H9 (cell line): Measurements from ENCODE around the gene FAM216A. TPM values are rescaled to one million over a fixed set of nuclear protein-coding genes. Genes with fewer than 3 reads are reported as not detected.
A peak's percentile ranks its signal among the peaks of the same experiment; 100 is the strongest.

Source experiments
- DNase-seq: peaks from one replicate; pipeline ENCODE4 v3.0.0-alpha.2; 2017
- H2AFZ ChIP-seq: one replicate; pipeline ENCODE4 v1.6.1; 2013; ENCODE audit warnings: mild to moderate bottlenecking, low read length, control low read depth, moderate library complexity
- H2AK5ac ChIP-seq: 2 replicates; pipeline ENCODE4 v1.6.1; 2013; ENCODE audit warnings: low read length, control low read depth, mixed read lengths; ENCODE audit not compliant: insufficient read length
- H2BK120ac ChIP-seq: one replicate; pipeline ENCODE4 v1.6.1; 2013; ENCODE audit warnings: low read depth, mild to moderate bottlenecking, low read length, control low read depth, inconsistent platforms; ENCODE audit not compliant: poor library complexity, severe bottlenecking
- H2BK12ac ChIP-seq: 2 replicates; pipeline ENCODE4 v1.6.1; 2013; ENCODE audit warnings: low read length, control low read depth, mixed read lengths, low read depth; ENCODE audit not compliant: insufficient read length
- H2BK15ac ChIP-seq: 2 replicates; pipeline ENCODE4 v1.6.1; 2013; ENCODE audit warnings: low read depth, low read length, control low read depth
- H2BK20ac ChIP-seq: one replicate; pipeline ENCODE4 v1.6.1; 2013; ENCODE audit warnings: low read depth, mild to moderate bottlenecking, low read length, control low read depth, inconsistent platforms; ENCODE audit not compliant: poor library complexity, severe bottlenecking
- H2BK5ac ChIP-seq: 2 replicates; pipeline ENCODE4 v1.6.1; 2013; ENCODE audit warnings: low read length, control low read depth, mixed read lengths; ENCODE audit not compliant: insufficient read length
- H3K14ac ChIP-seq: 2 replicates; pipeline ENCODE4 v1.6.1; 2013; ENCODE audit warnings: low read length, control low read depth; ENCODE audit not compliant: insufficient read depth
- H3K18ac ChIP-seq: 2 replicates; pipeline ENCODE4 v1.6.1; 2013; ENCODE audit warnings: low read depth, mild to moderate bottlenecking, mixed read lengths, low read length, control low read depth; ENCODE audit not compliant: insufficient read length
- H3K23ac ChIP-seq: 2 replicates; pipeline ENCODE4 v1.6.1; 2013; ENCODE audit warnings: low read length, control low read depth, mixed read lengths, low read depth; ENCODE audit not compliant: insufficient read length
- H3K23me2 ChIP-seq: 2 replicates; pipeline ENCODE4 v1.6.1; 2013; ENCODE audit warnings: low read depth, mild to moderate bottlenecking, mixed read lengths, low read length, control low read depth; ENCODE audit not compliant: insufficient read length, poor library complexity, severe bottlenecking
- H3K27ac ChIP-seq: 2 replicates; pipeline ENCODE4 v1.5.1; 2013; ENCODE audit warnings: low read length, control low read depth, mixed read lengths, low read depth; ENCODE audit not compliant: insufficient read length
- H3K27me3 ChIP-seq: 2 replicates; pipeline ENCODE4 v1.6.1; 2013; ENCODE audit warnings: low read length, control low read depth, inconsistent platforms; ENCODE audit not compliant: insufficient read depth
- H3K4ac ChIP-seq: 2 replicates; pipeline ENCODE4 v1.6.1; 2013; ENCODE audit warnings: low read depth, mild to moderate bottlenecking, control low read depth, inconsistent platforms, low read length, moderate library complexity
- H3K4me1 ChIP-seq: 2 replicates; pipeline ENCODE4 v1.6.1; 2013; ENCODE audit warnings: low read length, control low read depth, inconsistent platforms; ENCODE audit not compliant: insufficient read depth
- H3K4me2 ChIP-seq: 2 replicates; pipeline ENCODE4 v1.6.1; 2013; ENCODE audit warnings: low read length, control low read depth, mixed read lengths; ENCODE audit not compliant: insufficient read length, insufficient read depth
- H3K56ac ChIP-seq: 2 replicates; pipeline ENCODE4 v1.6.1; 2013; ENCODE audit warnings: low read depth, mild to moderate bottlenecking, mixed read lengths, low read length, control low read depth; ENCODE audit not compliant: insufficient read length
- H3K79me1 ChIP-seq: 2 replicates; pipeline ENCODE4 v1.6.1; 2013; ENCODE audit warnings: low read depth, mild to moderate bottlenecking, moderate library complexity, low read length, control low read depth, inconsistent platforms; ENCODE audit not compliant: insufficient read depth, poor library complexity, severe bottlenecking
- H3K79me2 ChIP-seq: 2 replicates; pipeline ENCODE4 v1.6.1; 2013; ENCODE audit warnings: low read length, control low read depth, inconsistent platforms; ENCODE audit not compliant: insufficient read depth
- H3K9ac ChIP-seq: 2 replicates; pipeline ENCODE4 v1.6.1; 2013; ENCODE audit warnings: low read length, control low read depth, mixed read lengths; ENCODE audit not compliant: insufficient read length; ENCODE audit errors: extremely low read depth
- H3K9me3 ChIP-seq: one replicate; pipeline ENCODE4 v1.6.1; 2013; ENCODE audit warnings: low read depth, low read length, inconsistent platforms; ENCODE audit not compliant: control insufficient read depth
- H3T11ph ChIP-seq: one replicate; pipeline ENCODE4 v1.6.1; 2013; ENCODE audit warnings: mild to moderate bottlenecking, low read length, control low read depth, inconsistent platforms
- H4K20me1 ChIP-seq: one replicate; pipeline ENCODE4 v1.6.1; 2013; ENCODE audit not compliant: control insufficient read depth, insufficient read length, insufficient read depth
- H4K5ac ChIP-seq: 2 replicates; pipeline ENCODE4 v1.6.1; 2013; ENCODE audit warnings: low read depth, mild to moderate bottlenecking, mixed read lengths, low read length, control low read depth; ENCODE audit not compliant: insufficient read length
- H4K8ac ChIP-seq: replicated peaks from 2 replicates; pipeline ENCODE4 v1.6.1; 2013; ENCODE audit warnings: low read length, control low read depth, mixed read lengths, low read depth; ENCODE audit not compliant: insufficient read length
- H4K91ac ChIP-seq: 2 replicates; pipeline ENCODE4 v1.6.1; 2013; ENCODE audit warnings: low read depth, mild to moderate bottlenecking, moderate library complexity, mixed read lengths, low read length, control low read depth; ENCODE audit not compliant: insufficient read length
- H3K27ac Mint-ChIP-seq, 3 experiments: 2 replicates in 2 of 3; 3 replicates in 1 of 3; pipeline ENCODE4 v1.8.0; 2020 to 2021; ENCODE audit warnings: mixed read lengths in 3 of 3, mild to moderate bottlenecking in 1 of 3, moderate library complexity in 1 of 3
- H3K27me3 Mint-ChIP-seq: 2 replicates; pipeline ENCODE4 v1.8.0; 2021; ENCODE audit warnings: low read depth, mild to moderate bottlenecking, moderate library complexity, mixed read lengths
- H3K36me3 Mint-ChIP-seq, 3 experiments: 2 replicates in 2 of 3; 3 replicates in 1 of 3; pipeline ENCODE4 v1.8.0; 2020 to 2021; ENCODE audit warnings: low read depth in 3 of 3, mixed read lengths in 3 of 3; ENCODE audit not compliant: insufficient read depth in 1 of 3
- H3K4me1 Mint-ChIP-seq, 2 experiments: 2 replicates each; pipeline ENCODE4 v1.8.0; 2020; ENCODE audit warnings: mixed read lengths in 2 of 2
- H3K4me3 Mint-ChIP-seq, 2 experiments: 2 replicates in 1 of 2; 3 replicates in 1 of 2; pipeline ENCODE4 v1.8.0; 2020 to 2021; ENCODE audit warnings: mild to moderate bottlenecking in 2 of 2, mixed read lengths in 2 of 2, moderate library complexity in 1 of 2
- H3K9me3 Mint-ChIP-seq, 2 experiments: 2 replicates in 1 of 2; 3 replicates in 1 of 2; pipeline ENCODE4 v1.8.0; 2020; ENCODE audit warnings: mild to moderate bottlenecking in 2 of 2, mixed read lengths in 2 of 2, moderate library complexity in 1 of 2
- WGBS: extraction: QIAGEN DNeasy Blood & Tissue Kit; methylation state at CpG from one replicate; pipeline ENCODE4 v1.1.7; 2013; ENCODE audit warnings: missing lambda C conversion rate, low lambda C conversion rate, mixed read lengths; ENCODE audit not compliant: insufficient read length; ENCODE audit errors: extremely low coverage; 5-methylcytosine and 5-hydroxymethylcytosine counted together
- total RNA-seq: library from RNA; stranded (reverse); gene quantifications from 2 replicates; pipeline ENCODE4 v1.2.1, GENCODE V29; 2021
- TF ChIP-seq, protein P1 (sequence below): fragments of 200-600 bp; sonication (generic); conservative IDR thresholded peaks from 3 replicates; pipeline ENCODE4 v1.8.0; 2021; ENCODE audit warnings: antibody characterized with exemption, mild to moderate bottlenecking

FAM216A gene
- total RNA-seq, 1 experiment from 2014 or later = 18.1 TPM

DNA sequence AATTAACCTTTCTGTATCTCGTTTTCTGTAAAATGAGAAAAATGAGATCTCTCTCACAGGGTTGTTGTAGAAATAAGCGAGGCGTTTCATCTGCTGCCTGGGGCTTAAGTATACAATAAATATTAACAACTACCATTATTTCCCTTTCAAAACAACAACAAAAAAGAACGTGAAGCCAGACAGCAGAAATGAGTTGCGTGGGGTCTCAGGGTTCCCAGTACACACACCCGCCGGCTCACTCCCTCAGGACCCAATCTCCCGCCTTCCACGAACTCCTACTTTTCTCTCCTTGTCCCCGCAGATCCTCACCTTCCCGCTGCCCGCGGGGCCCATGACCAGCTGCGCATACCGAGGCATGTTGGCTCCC lies 815 bp upstream of the FAM216A start:
- Histone ChIP-seq H3K9ac (peak overlapping the region; percentile 83), H3K23me2 (peaks cover 3% of the 10 kb centered on the region), H2AFZ (no peak overlapping the region), H2BK120ac (no peak overlapping the region), H3K4me2 (peak overlapping the region; percentile 95), H3K4me1 (peaks cover 3% of the 10 kb centered on the region; the same call in 1 of the 2 replicates), H3K27ac (no peak overlapping the region), H3K14ac (no peak overlapping the region), H4K91ac (no peak overlapping the region), H3T11ph (no peak overlapping the region), H2AK5ac (no peak overlapping the region), H4K8ac (no peak overlapping the region), H3K4ac (no peak overlapping the region), H3K79me1 (no peaks in the 10 kb centered on the region), H4K5ac (no peak overlapping the region), H3K9me3 (no peaks in the 10 kb centered on the region), H2BK12ac (no peak overlapping the region), H2BK20ac (no peak overlapping the region), H3K56ac (no peak overlapping the region), H2BK5ac (no peak overlapping the region), H3K23ac (no peak overlapping the region), H2BK15ac (no peak overlapping the region), H3K27me3 (no peaks in the 10 kb centered on the region), H3K18ac (no peak overlapping the region), H3K79me2 (peaks cover 12% of the 10 kb centered on the region; the same call in 1 of the 2 replicates), H4K20me1 (no peaks in the 10 kb centered on the region)
- no peak for DNase-seq
- Mint-ChIP-seq H3K27me3 (no peaks in the 10 kb centered on the region), H3K27ac (peak overlapping the region; percentile 98 to 100 (median 100)), H3K4me1 (peaks cover 13 to 23% of the 10 kb centered on the region in 2 experiments), H3K9me3 (peaks cover 0 to 6% of the 10 kb centered on the region in 2 experiments; a peak in 2 of 5 replicates), H3K4me3 (peak overlapping the region; percentile 98 to 99), H3K36me3 (peaks cover 12 to 42% (median 32%) of the 10 kb centered on the region in 3 experiments)
- no CpG with 5 or more reads among the region's 15 CpGs for WGBS
- TF ChIP-seq, protein P1, sequence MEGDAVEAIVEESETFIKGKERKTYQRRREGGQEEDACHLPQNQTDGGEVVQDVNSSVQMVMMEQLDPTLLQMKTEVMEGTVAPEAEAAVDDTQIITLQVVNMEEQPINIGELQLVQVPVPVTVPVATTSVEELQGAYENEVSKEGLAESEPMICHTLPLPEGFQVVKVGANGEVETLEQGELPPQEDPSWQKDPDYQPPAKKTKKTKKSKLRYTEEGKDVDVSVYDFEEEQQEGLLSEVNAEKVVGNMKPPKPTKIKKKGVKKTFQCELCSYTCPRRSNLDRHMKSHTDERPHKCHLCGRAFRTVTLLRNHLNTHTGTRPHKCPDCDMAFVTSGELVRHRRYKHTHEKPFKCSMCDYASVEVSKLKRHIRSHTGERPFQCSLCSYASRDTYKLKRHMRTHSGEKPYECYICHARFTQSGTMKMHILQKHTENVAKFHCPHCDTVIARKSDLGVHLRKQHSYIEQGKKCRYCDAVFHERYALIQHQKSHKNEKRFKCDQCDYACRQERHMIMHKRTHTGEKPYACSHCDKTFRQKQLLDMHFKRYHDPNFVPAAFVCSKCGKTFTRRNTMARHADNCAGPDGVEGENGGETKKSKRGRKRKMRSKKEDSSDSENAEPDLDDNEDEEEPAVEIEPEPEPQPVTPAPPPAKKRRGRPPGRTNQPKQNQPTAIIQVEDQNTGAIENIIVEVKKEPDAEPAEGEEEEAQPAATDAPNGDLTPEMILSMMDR = no peak
